K562 (cell line): Measurements from ENCODE around the gene VPS35L. TPM values are rescaled to one million over a fixed set of nuclear protein-coding genes. Genes with fewer than 3 reads are reported as not detected.

Source experiments
- ARID4B ChIP-seq: sonication (generic); formaldehyde crosslinking; IDR thresholded peaks from 2 replicates; pipeline ENCODE4 v1.8.0; 2022; ENCODE audit warnings: mild to moderate bottlenecking, missing genetic modification reagents
- ELF2 ChIP-seq: fragments of 250-450 bp; sonication (Bioruptor Pico); IDR thresholded peaks from 2 replicates; pipeline ENCODE4 v1.5.0; 2021; ENCODE audit warnings: mild to moderate bottlenecking
- LEF1 ChIP-seq: fragments of 450-650 bp; IDR thresholded peaks from 2 replicates; pipeline ENCODE4 v1.6.1; 2016; ENCODE audit warnings: mild to moderate bottlenecking
- NKRF ChIP-seq: fragments of 450-650 bp; IDR thresholded peaks from 2 replicates; pipeline ENCODE4 v1.6.1; 2016; ENCODE audit warnings: borderline replicate concordance
- SAFB ChIP-seq: fragments of 200-400 bp; formaldehyde crosslinking; IDR thresholded peaks from 2 replicates; pipeline ENCODE4 v1.6.1; 2017; ENCODE audit warnings: low read depth, low read length, borderline replicate concordance
- ZNF217 ChIP-seq: sonication (generic); formaldehyde crosslinking; IDR thresholded peaks from 2 replicates; pipeline ENCODE4 v1.8.0; 2022; ENCODE audit warnings: mild to moderate bottlenecking, missing genetic modification reagents
- ZNF408 ChIP-seq: fragments of 250-450 bp; sonication (Bioruptor Pico); IDR thresholded peaks from 2 replicates; pipeline ENCODE4 v1.4.0; 2020; ENCODE audit warnings: low read depth, mild to moderate bottlenecking, moderate library complexity
- polyA plus RNA-seq, 8 experiments: library from polyadenylated mRNA; depleted of rRNA in 4 of 8; stranded (reverse) in 5 of 8; unstranded in 3 of 8; fragments of >200 nt; fragmentation: Nextera tagmentation in 2 of 8; fragmentation: Illumina TruSeq in 1 of 8; extraction: Ambion mirVana in 2 of 8; extraction: Trizol in 1 of 8; gene quantifications; 2 replicates each; pipeline versions ENCODE4 v1.2.1 to v1.2.3, GENCODE V29; 2011 to 2014; ENCODE audit warnings: inconsistent platforms in 1 of 8, missing spikeins in 1 of 8
- total RNA-seq, 7 experiments: library from RNA; depleted of rRNA in 6 of 7; stranded (reverse); fragments of >200 nt in 6 of 7; fragmentation: Illumina TruSeq in 2 of 7; extraction: Trizol in 2 of 7; gene quantifications; 2 replicates each; pipeline versions ENCODE4 v1.2.1 to v1.2.3, GENCODE V29; 2011 to 2021; ENCODE audit warnings: low replicate concordance in 1 of 7
- TF ChIP-seq, protein P1 (sequence below): fragments of 250-450 bp; sonication (Bioruptor Pico); IDR thresholded peaks from 2 replicates; pipeline ENCODE4 v1.4.0; 2020; ENCODE audit warnings: mild to moderate bottlenecking, moderate library complexity

The VPS35L gene
- total and polyA plus RNA-seq, 9 of the 15 experiments (the other 6 are each of a cell fraction or from before 2014, with no cell fraction given), result 10.2 to 30.4 (median 20.1) TPM

DNA sequence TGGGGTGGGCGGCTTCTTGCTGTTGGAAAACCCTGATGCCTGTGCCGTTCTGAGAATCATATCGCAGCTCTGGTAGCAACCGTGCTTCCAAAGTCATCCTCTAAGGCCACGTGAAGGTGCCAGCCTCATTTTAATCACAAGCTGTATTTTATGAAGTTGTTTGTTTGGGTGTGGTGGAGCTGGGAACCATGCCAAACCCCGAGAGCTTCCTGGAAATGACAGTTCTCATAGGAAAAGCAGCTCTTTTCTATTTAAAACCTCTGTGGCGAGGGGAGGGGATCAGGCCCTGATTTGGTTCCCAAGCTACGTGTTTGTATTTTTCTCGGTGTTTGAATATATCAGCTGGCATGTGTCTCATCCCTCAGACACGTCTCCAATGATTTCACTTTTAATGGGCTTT is 140.8 kb downstream of the VPS35L start (continued):
- no peak for TF ChIP-seq ARID4B
- TF ChIP-seq ELF2, result no peak
- TF ChIP-seq LEF1, result no peak
- TF ChIP-seq ZNF408, result no peak
- TF ChIP-seq ZNF217 (CRISPR knock-in tag), result no peak
- TF ChIP-seq, protein P1, sequence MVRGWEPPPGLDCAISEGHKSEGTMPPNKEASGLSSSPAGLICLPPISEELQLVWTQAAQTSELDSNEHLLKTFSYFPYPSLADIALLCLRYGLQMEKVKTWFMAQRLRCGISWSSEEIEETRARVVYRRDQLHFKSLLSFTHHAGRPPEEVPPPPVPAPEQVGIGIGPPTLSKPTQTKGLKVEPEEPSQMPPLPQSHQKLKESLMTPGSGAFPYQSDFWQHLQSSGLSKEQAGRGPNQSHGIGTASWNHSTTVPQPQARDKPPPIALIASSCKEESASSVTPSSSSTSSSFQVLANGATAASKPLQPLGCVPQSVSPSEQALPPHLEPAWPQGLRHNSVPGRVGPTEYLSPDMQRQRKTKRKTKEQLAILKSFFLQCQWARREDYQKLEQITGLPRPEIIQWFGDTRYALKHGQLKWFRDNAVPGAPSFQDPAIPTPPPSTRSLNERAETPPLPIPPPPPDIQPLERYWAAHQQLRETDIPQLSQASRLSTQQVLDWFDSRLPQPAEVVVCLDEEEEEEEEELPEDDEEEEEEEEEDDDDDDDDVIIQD (CRISPR knock-in tag), result no peak
- TF ChIP-seq NKRF, result no peak
- TF ChIP-seq SAFB, result no peak
